ENCODE measurements around the gene FKRP. TPM values are rescaled to one million over a fixed set of nuclear protein-coding genes. Genes with fewer than 3 reads are reported as not detected.

Gene FKRP
- 9.0 and 9.2 TPM in 2 replicates for polyA plus RNA-seq

GRCh38 chr19:46745521-46746280 lies at the start of gene FKRP:
FKRP (plus strand) TSS chr19:46746057; CDS start chr19:46755451, 9,394 bp downstream.

GRCh38 chr19:46717034-46717715 lies 28.7 kb upstream of the FKRP start, which contains the start of gene PRKD2:
PRKD2 (minus strand) TSS chr19:46717114; CDS start chr19:46716370, 744 bp downstream.

DNA sequence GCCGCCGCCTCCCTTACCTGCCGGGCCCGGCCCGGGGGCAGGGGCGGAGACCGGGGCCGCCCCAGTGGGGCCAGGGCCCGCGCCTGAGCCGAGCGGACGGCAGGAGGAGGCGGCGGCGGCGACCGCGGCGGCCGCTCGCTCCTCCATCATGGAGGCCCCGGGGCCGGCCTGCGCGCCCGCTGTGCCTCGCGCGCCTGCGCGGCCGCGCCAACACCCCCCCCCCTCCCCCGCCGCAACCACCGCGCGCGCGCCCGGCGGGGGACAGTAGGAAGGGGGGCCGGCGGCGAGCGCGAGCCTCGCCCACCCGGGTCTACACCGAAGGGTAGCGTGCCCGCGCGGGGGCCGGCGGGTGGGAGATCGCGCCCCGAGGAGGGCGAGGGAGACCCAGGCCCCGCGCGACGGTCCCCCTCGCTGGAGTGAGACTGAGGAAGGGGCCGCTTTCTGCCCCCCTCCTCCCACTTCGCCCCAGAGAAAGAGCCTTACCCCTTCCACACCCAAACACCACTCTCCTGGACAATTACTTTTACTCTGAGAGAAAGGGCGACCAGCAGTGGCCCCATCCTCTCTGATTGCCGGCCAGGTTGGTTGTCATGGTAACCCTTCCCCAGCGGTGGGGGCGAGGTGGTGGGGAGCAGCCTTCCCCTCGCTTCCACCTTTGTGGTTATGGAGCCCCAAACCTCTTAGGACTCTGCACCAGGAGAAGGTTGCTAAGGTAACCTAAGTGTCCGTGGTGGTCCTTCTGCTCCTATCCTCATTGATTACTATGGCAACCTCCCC lies 612 bp downstream of the FKRP start, which contains the start of gene STRN4:
STRN4 (minus strand) TSS at position 170 of the 777 bp plus-strand sequence; CDS start at position 150, 20 bp downstream.

DNA sequence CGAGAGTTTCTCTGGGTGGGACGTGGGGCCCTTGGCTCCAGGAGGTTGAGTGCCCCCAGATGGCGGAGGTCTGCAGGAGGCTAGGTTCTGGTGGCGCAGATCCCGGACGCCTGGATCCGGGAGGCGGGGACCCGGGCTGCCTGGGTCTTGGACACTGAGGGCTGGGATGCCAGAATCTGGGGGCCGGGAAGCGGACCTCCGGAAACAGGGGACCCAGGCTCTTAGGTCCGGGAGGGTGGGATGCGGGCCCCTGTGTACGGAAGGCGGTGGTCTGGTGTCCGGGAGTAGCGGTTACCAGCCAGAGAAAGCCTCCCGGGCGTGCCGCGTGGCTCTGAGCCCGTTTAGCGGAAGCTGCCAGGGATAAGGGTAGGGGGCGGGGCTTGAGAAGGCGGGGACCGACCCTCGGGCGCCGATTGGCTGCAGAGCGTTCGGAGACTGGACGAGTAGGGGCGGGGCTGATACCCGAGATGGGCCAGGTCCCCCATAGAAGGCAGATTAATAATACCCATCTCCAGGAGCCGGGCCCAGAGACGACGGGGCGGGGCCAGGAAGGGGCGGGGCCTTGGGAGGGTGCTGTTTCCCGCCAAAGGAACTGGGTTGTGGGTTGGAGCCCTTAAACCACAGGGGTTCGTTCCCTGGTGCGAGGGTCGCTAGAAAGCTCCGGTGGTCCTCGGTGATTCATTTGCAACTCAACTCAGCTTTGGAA lies 42.6 kb downstream of the FKRP start, which contains the start of gene SLC1A5:
SLC1A5 (minus strand) TSS at position 333 of the 706 bp plus-strand sequence. CDS start 629 bp downstream, outside the sequence.

Other genes with a start within 250 kb of the FKRP start
- gene CALM3, start 144.7 kb upstream of the FKRP start, polyA plus RNA-seq, result 322 and 421 TPM in 2 replicates
- not detected in 2 replicates for gene PTGIR, start 121.0 kb upstream of the FKRP start, polyA plus RNA-seq
- not detected in 2 replicates for gene GNG8, start 109.9 kb upstream of the FKRP start, polyA plus RNA-seq
- 3.3 and 7.1 TPM in 2 replicates for gene DACT3, start 84.9 kb upstream of the FKRP start, polyA plus RNA-seq
- 0.87 TPM in 1 of 2 replicates, not detected in the other for gene PRKD2, start 28.9 kb upstream of the FKRP start, polyA plus RNA-seq
- gene STRN4, start 393 bp downstream of the FKRP start, polyA plus RNA-seq, result 3.9 and 4.8 TPM in 2 replicates
- gene SLC1A5, start 42.5 kb downstream of the FKRP start, polyA plus RNA-seq, result 0.21 TPM in 1 of 2 replicates, not detected in the other
- gene AP2S1, start 104.8 kb downstream of the FKRP start, polyA plus RNA-seq, result 49.7 and 57.9 TPM in 2 replicates
- 7.6 and 7.8 TPM in 2 replicates for gene ARHGAP35, start 114.9 kb downstream of the FKRP start, polyA plus RNA-seq

Measured in Purkinje cell (primary cell).